ENCODE measurements around the gene OR1D2. TPM values are rescaled to one million over a fixed set of nuclear protein-coding genes. Genes with fewer than 3 reads are reported as not detected.

OR1D2 gene
- total and polyA plus RNA-seq, 2 donors (not counting 3 experiments of a cell fraction or from before 2014, with no cell fraction given): not detected

DNA sequence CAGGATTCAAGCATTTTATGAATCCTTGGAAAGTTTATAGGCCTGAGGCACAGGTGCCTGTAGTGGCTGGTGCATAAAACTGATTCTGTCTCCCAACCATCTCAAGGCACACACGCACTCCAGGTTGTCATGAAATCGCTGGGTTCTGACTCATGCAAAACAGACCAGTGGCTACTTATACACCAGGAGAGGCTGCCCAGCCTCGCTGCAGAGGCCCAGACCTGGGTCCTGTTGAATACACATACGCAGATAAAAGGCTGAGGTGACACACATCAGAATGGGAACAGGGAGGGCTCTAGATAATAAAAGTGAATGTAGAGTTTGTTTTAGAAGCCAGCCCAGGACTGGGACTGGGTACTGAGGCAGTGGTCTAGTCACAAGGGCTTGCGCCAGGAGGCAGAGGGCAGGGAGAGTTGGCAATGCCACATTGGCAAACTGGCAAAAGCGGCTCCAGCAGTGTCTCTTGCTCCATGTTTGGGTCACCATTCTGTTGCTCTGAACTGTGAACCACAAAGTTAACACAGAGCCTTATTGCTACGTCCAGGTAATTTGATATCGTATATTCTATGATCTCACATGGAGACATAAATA lies 54.4 kb downstream of the OR1D2 start:
- no peak for TF ChIP-seq FOS (IDR thresholded peaks at IDR 0.05; ENCODE audit: borderline replicate concordance, insufficient read depth, low read length)
- TF ChIP-seq MYC (IDR thresholded peaks at IDR 0.05; ENCODE audit: low read depth, low read length): no peak
- no peak for TF ChIP-seq POLR2AphosphoS5 (IDR thresholded peaks at IDR 0.05; ENCODE audit: insufficient read depth, low read depth, low read length)
- no peak for TF ChIP-seq GATA2 (IDR thresholded peaks at IDR 0.05; ENCODE audit: insufficient read depth, insufficient read length, low read depth, low read length)
- TF ChIP-seq EZH2 (IDR thresholded peaks at IDR 0.05; ENCODE audit: borderline replicate concordance, low read depth, low read length, severe bottlenecking): no peak
- no peak for TF ChIP-seq JUN (IDR thresholded peaks at IDR 0.05; ENCODE audit: borderline replicate concordance, insufficient read depth, insufficient read length, low read depth)
- no peak for TF ChIP-seq POLR2A (IDR thresholded peaks at IDR 0.05; ENCODE audit: low read depth, low read length)
- TF ChIP-seq, protein P1, sequence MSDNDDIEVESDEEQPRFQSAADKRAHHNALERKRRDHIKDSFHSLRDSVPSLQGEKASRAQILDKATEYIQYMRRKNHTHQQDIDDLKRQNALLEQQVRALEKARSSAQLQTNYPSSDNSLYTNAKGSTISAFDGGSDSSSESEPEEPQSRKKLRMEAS (IDR thresholded peaks at IDR 0.05; ENCODE audit: insufficient read depth, insufficient read length): no peak
- TF ChIP-seq, protein P2, sequence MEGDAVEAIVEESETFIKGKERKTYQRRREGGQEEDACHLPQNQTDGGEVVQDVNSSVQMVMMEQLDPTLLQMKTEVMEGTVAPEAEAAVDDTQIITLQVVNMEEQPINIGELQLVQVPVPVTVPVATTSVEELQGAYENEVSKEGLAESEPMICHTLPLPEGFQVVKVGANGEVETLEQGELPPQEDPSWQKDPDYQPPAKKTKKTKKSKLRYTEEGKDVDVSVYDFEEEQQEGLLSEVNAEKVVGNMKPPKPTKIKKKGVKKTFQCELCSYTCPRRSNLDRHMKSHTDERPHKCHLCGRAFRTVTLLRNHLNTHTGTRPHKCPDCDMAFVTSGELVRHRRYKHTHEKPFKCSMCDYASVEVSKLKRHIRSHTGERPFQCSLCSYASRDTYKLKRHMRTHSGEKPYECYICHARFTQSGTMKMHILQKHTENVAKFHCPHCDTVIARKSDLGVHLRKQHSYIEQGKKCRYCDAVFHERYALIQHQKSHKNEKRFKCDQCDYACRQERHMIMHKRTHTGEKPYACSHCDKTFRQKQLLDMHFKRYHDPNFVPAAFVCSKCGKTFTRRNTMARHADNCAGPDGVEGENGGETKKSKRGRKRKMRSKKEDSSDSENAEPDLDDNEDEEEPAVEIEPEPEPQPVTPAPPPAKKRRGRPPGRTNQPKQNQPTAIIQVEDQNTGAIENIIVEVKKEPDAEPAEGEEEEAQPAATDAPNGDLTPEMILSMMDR (IDR thresholded peaks at IDR 0.05; ENCODE audit: extremely low read depth in 1 of 2, insufficient read depth in 1 of 2, low read depth in 1 of 2, low read length in 2 of 2): no peak
- Histone ChIP-seq H3K9me3 (replicated peaks; ENCODE audit: control insufficient read depth, insufficient read depth, low read length) (no peaks in the 10 kb centered on the region), H3K79me2 (ENCODE audit: control insufficient read depth, insufficient read depth, low read length) (no peaks in the 10 kb centered on the region), H3K36me3 (ENCODE audit: control insufficient read depth in 2 of 2, extremely low read depth in 1 of 2, insufficient read depth in 2 of 2, low read length in 2 of 2) (no peaks in the 10 kb centered on the region), H3K4me1 (ENCODE audit: control insufficient read depth, extremely low read depth, insufficient read depth, low read length) (no peaks in the 10 kb centered on the region), H2AFZ (ENCODE audit: low read depth, low read length) (no peak overlapping the region), H3K4me2 (ENCODE audit: insufficient read depth, low read length) (peak overlapping the region; percentile 46), H3K4me3 (replicated peaks in 1 of 3; ENCODE audit: insufficient read depth in 1 of 3, low read depth in 1 of 3, low read length in 3 of 3) (no peak overlapping the region), H3K9ac (replicated peaks; ENCODE audit: extremely low read depth, insufficient read depth, low read length) (no peak overlapping the region), H3K27me3 (ENCODE audit: control insufficient read depth in 2 of 2, insufficient read depth in 2 of 2, low read length in 2 of 2) (no peaks in the 10 kb centered on the region), H3K27ac (ENCODE audit: insufficient read depth, low read depth, low read length) (no peak overlapping the region), H3K9me1 (replicated peaks; ENCODE audit: control insufficient read depth, extremely low read depth, insufficient read depth, low read length) (no peaks in the 10 kb centered on the region), H4K20me1 (replicated peaks; ENCODE audit: control insufficient read depth, extremely low read depth, insufficient read depth, low read length) (no peaks in the 10 kb centered on the region)
- FAIRE-seq (no peak), DNase-seq (ENCODE audit: low read depth, low spot score) (no peak)
- dilution Hi-C loops (cut with MboI; ENCODE audit: extremely low pct_ligation_motif_present, low sequenced_read_pairs) (no loop called here), intact Hi-C loops (cut with micrococcal nuclease) (loop anchor here (5.0 to 10.0 kb wide), 2 partner anchors 688 to 775 kb away; no protein-coding TSS in a partner anchor)
- ChIA-PET CTCF (interaction anchor here (1.1 to 2.3 kb wide), 2 partner anchors 553 to 598 kb away, joined by 5 to 76 read pairs; no protein-coding TSS in a partner anchor), POLR2A (no interaction called here)
- BruUV-seq (replicated peaks): no TSS peak
